NCI-H2107 treated with DMSO at 0.1 percent for 48 hours (cell line): Measurements from ENCODE around the gene ITGA8.
"Not testable (repeated sequence)": the region's sequence is repeated elsewhere in the genome, so short reads cannot be mapped to it uniquely, and the experiment has no call there.

ENCODE experiments used
- DNase-seq: peaks from one replicate; lab custom pipeline; 2025; ENCODE audit not compliant: unreplicated experiment; lab: John Stamatoyannopoulos, UW

Gene ITGA8

GRCh38 chr10:15719899-15720634 lies at the start of gene ITGA8:
TSS of gene ITGA8 (minus strand) at chr10:15719922. CDS start at chr10:15719771, 151 bp downstream.
- no peak for DNase-seq

- DNase-seq: no peak
Measured at GRCh38 chr10:15764892-15765454, 45.3 kb upstream of the ITGA8 start.

- no peak for DNase-seq
Measured at GRCh38 chr10:15763006-15763405, 43.3 kb upstream of the ITGA8 start.

- DNase-seq: not testable (repeated sequence)
Measured at GRCh38 chr10:15762239-15762638, 42.5 kb upstream of the ITGA8 start.

GRCh38 chr10:15761224-15761623 lies 41.5 kb upstream of the ITGA8 start:
- DNase-seq: not testable (repeated sequence)

GRCh38 chr10:15760681-15761080 lies 41.0 kb upstream of the ITGA8 start:
- DNase-seq: no peak

- DNase-seq: no peak
Measured at GRCh38 chr10:15759265-15759664, 39.5 kb upstream of the ITGA8 start.

GRCh38 chr10:15758618-15759017 lies 38.9 kb upstream of the ITGA8 start:
- DNase-seq: no peak

GRCh38 chr10:15754937-15755336 lies 35.2 kb upstream of the ITGA8 start:
- no peak for DNase-seq

GRCh38 chr10:15751046-15751445 lies 31.3 kb upstream of the ITGA8 start:
- DNase-seq: no peak

GRCh38 chr10:15748126-15748525 lies 28.4 kb upstream of the ITGA8 start:
- DNase-seq: no peak

- DNase-seq: no peak
Measured at GRCh38 chr10:15747632-15748031, 27.9 kb upstream of the ITGA8 start.

- no peak for DNase-seq
Measured at GRCh38 chr10:15745751-15746150, 26.0 kb upstream of the ITGA8 start.

- DNase-seq: no peak
Measured at GRCh38 chr10:15744217-15744865, 24.6 kb upstream of the ITGA8 start.

- DNase-seq: peak; percentile 1
Measured at GRCh38 chr10:15743443-15743842, 23.7 kb upstream of the ITGA8 start.

GRCh38 chr10:15742836-15743235 lies 23.1 kb upstream of the ITGA8 start:
- DNase-seq: no peak

GRCh38 chr10:15742102-15742501 lies 22.4 kb upstream of the ITGA8 start:
- DNase-seq: no peak

GRCh38 chr10:15741581-15741980 lies 21.9 kb upstream of the ITGA8 start:
- no peak for DNase-seq

GRCh38 chr10:15740261-15740660 lies 20.5 kb upstream of the ITGA8 start:
- no peak for DNase-seq

- DNase-seq: no peak
Measured at GRCh38 chr10:15739254-15739970, 19.7 kb upstream of the ITGA8 start.

GRCh38 chr10:15738270-15738925 lies 18.7 kb upstream of the ITGA8 start:
- DNase-seq: no peak
